Heart right ventricle (tissue), 16 donors: ENCODE measurements around the gene NPY. TPM values are rescaled to one million over a fixed set of nuclear protein-coding genes. Genes with fewer than 3 reads are reported as not detected.
"Not testable (repeated sequence)": the region's sequence is repeated elsewhere in the genome, so short reads cannot be mapped to it uniquely, and the experiment has no call there.

Experiments used
- ATAC-seq, 8 donors: fragments of 200-7000 bp; cut with Tn5 transposase; one replicate each; pipeline ENCODE4 v1.9.1; 2020; ENCODE audit warnings: mild to moderate bottlenecking in 8 of 8, moderate library complexity in 8 of 8, moderate number of reproducible peaks in 1 of 8
- DNase-seq, 2 donors: peaks; one replicate each; pipeline ENCODE4 v3.0.0-alpha.2; 2020
- H3K27ac ChIP-seq, 10 donors: fragments of 200-600 bp; sonication (generic) in 2 of 10; one replicate each; pipeline versions ENCODE4 v1.5.0 to v1.8.0; 2020 to 2022; ENCODE audit warnings: mild to moderate bottlenecking in 3 of 10
- H3K27me3 ChIP-seq, 7 donors: fragments of 200-600 bp; one replicate each; pipeline ENCODE4 v1.8.0; 2021 to 2022; ENCODE audit warnings: mild to moderate bottlenecking in 2 of 7
- H3K36me3 ChIP-seq, 9 donors: fragments of 200-600 bp; sonication (generic) in 1 of 9; one replicate each; pipeline versions ENCODE4 v1.5.0 to v1.8.0; 2020 to 2022; ENCODE audit warnings: mild to moderate bottlenecking in 2 of 9
- H3K4me1 ChIP-seq, 9 donors: fragments of 200-600 bp; sonication (generic) in 1 of 9; one replicate each; pipeline versions ENCODE4 v1.5.0 to v1.8.0; 2020 to 2022; ENCODE audit warnings: mild to moderate bottlenecking in 4 of 9
- H3K4me3 ChIP-seq, 10 donors: fragments of 200-600 bp; sonication (generic) in 2 of 10; one replicate each; pipeline versions ENCODE4 v1.5.0 to v1.8.0; 2020 to 2022; ENCODE audit warnings: mild to moderate bottlenecking in 7 of 10, moderate library complexity in 2 of 10
- H3K9me3 ChIP-seq, 11 donors: fragments of 200-600 bp in 10 of 11; sonication (generic) in 2 of 11; one replicate each; pipeline versions ENCODE4 v1.5.0 to v1.8.0; 2013 to 2022; ENCODE audit warnings: mild to moderate bottlenecking in 2 of 11, control low read depth in 1 of 11, moderate library complexity in 1 of 11
- CTCF ChIP-seq, 9 donors: fragments of 200-600 bp; sonication (generic) in 2 of 9; IDR thresholded peaks; one replicate each; pipeline versions ENCODE4 v1.5.0 to v1.8.0; 2021 to 2022; ENCODE audit warnings: antibody characterized with exemption in 9 of 9, mild to moderate bottlenecking in 5 of 9, moderate library complexity in 1 of 9
- WGBS, 2 donors: extraction: QIAGEN DNeasy Blood & Tissue Kit; methylation state at CpG; one replicate each; pipeline ENCODE4 v1.1.7; 2013; ENCODE audit warnings: inconsistent platforms in 1 of 2; 5-methylcytosine and 5-hydroxymethylcytosine counted together
- intact Hi-C, 10 donors: fragments of 100-400 bp; cut with DNase I; formaldehyde crosslinking; loops; one replicate each; pipeline versions ENCODE4 v1.11.1 to v1.14.2; 2022
- polyA plus RNA-seq, 2 donors: library from polyadenylated mRNA; stranded (reverse); fragments of 200-250 nt; gene quantifications; one replicate each; pipeline ENCODE4 v1.2.3, GENCODE V29; 2013
- total RNA-seq, 10 donors: library from RNA; stranded (reverse); fragmentation: NEBNext Ultra II Directional in 3 of 10; extraction: Animal tissue kit (Norgen Biotek cat#: 25700) in 3 of 10; gene quantifications; one replicate each; pipeline versions ENCODE4 v1.2.1 to v1.2.4, GENCODE V29; 2021 to 2023
- donor health status: Arrhythmogenic right ventricular cardiomyopathy.
- donor health status: ischemic (EF 13 %, LVEDD 7.1; RV severe dilation, severe dysfunction).
- donor health status: healthy with polysubstance abuse.
- donor health status: DM: no; HTN: yes; CAD: no.
- donor health status: DM: no; HTN: no; CAD: no.
- donor health status: ischemic (EF 25% LVEDD 6.9; RV normal size, moderate dysfunction).
- donor health status: ischemic (EF 25% LVEDD 5.7; RV mildly dilated, moderate dysfunction).
- donor health status: healthy.
- donor health status: DM: yes; HTN: yes; CAD: no.
- donor health status: Ischemic cardiomyopathy.
- donor health status: ischemic (EF 35%, LVEDD 5.7; RV mildly dilated, moderate dysfunction).
- donor health status: nonischemic (EF 11% LVEDD 7.7; RV severe dilation, severe dysfunction).
- donor health status: DM: yes; HTN: yes; CAD: no.
- donor health status: PGD.
- donor health status: ischemic (EF 29% LVEDD 5.4; RV normal size, mild dysfunction).
- donor health status: nonischemic (EF 23%, LVEDD 6.1; RV moderate dilation, normal function).

NPY gene
- total and polyA plus RNA-seq, 12 donors, result 0.13 TPM; not detected in 11

GRCh38 chr7:24245362-24245761 is 38.6 kb upstream of the NPY start:
- peaks cover 0 to 3% (median 0%) of the 10 kb centered on the region in 7 donors for H3K27me3 ChIP-seq
- ATAC-seq (no peak), DNase-seq (no peak)
- H3K27ac ChIP-seq, result no peak overlapping the region
- no peak for TF ChIP-seq CTCF (IDR thresholded peaks at IDR 0.05)
- H3K4me3 ChIP-seq, result no peak overlapping the region
- H3K4me1 ChIP-seq, result no peaks in the 10 kb centered on the region
- intact Hi-C loops, result no loop called here
- no peaks in the 10 kb centered on the region for H3K36me3 ChIP-seq
- peaks cover 0 to 9% (median 0%) of the 10 kb centered on the region in 11 donors for H3K9me3 ChIP-seq

- no peak overlapping the region for H3K4me3 ChIP-seq
- H3K4me1 ChIP-seq, result no peaks in the 10 kb centered on the region
- intact Hi-C loops, result no loop called here
- WGBS, 2 donors, result 89 to 94% methylated on average over 7 of the region's 7 CpGs
- DNase-seq, result no peak
- H3K9me3 ChIP-seq, result peaks cover 0 to 33% (median 18%) of the 10 kb centered on the region in 11 donors
- ATAC-seq, result no peak
- no peaks in the 10 kb centered on the region for H3K27me3 ChIP-seq
- no peak overlapping the region for H3K27ac ChIP-seq
- TF ChIP-seq CTCF (IDR thresholded peaks at IDR 0.05), result no peak
- no peaks in the 10 kb centered on the region for H3K36me3 ChIP-seq
Measured at GRCh38 chr7:24249266-24249665, 34.7 kb upstream of the NPY start.

- Histone ChIP-seq H3K27ac (no peak overlapping the region), H3K36me3 (no peaks in the 10 kb centered on the region), H3K4me3 (no peak overlapping the region), H3K4me1 (no peaks in the 10 kb centered on the region), H3K9me3 (peaks cover 0 to 33% (median 18%) of the 10 kb centered on the region in 11 donors), H3K27me3 (no peaks in the 10 kb centered on the region)
- DNase-seq, result no peak
- ATAC-seq, result no peak
- intact Hi-C loops, result no loop called here
- no peak for TF ChIP-seq CTCF (IDR thresholded peaks at IDR 0.05)
- WGBS, 2 donors, result 59 to 61% methylated on average over 2 of the region's 2 CpGs
Measured at GRCh38 chr7:24251568-24251967, 32.4 kb upstream of the NPY start.

GRCh38 chr7:24255139-24255538 is 28.9 kb upstream of the NPY start:
- 69 to 71% methylated on average over 6 of the region's 6 CpGs for WGBS, 2 donors
- DNase-seq (no peak), ATAC-seq (no peak)
- no peak for TF ChIP-seq CTCF (IDR thresholded peaks at IDR 0.05)
- H3K4me1 ChIP-seq, result no peaks in the 10 kb centered on the region
- H3K4me3 ChIP-seq, result no peak overlapping the region
- H3K27ac ChIP-seq, result no peak overlapping the region
- peaks cover 0 to 6% (median 0%) of the 10 kb centered on the region in 7 donors for H3K27me3 ChIP-seq
- intact Hi-C loops, result no loop called here
- H3K36me3 ChIP-seq, result no peaks in the 10 kb centered on the region
- H3K9me3 ChIP-seq, result peaks cover 0 to 26% (median 18%) of the 10 kb centered on the region in 11 donors

- H3K4me3 ChIP-seq, H3K27me3 ChIP-seq, H3K27ac ChIP-seq, H3K4me1 ChIP-seq, ATAC-seq, H3K9me3 ChIP-seq, intact Hi-C loops, H3K36me3 ChIP-seq, DNase-seq: not testable (repeated sequence)
- WGBS, 2 donors, result 72 to 75% methylated on average over 1 of the region's 1 CpG
Measured at GRCh38 chr7:24258324-24258723, 25.7 kb upstream of the NPY start.
